ENCODE results near the gene ACACA. TPM values are rescaled to one million over a fixed set of nuclear protein-coding genes. Genes with fewer than 3 reads are reported as not detected.
"Not testable (repeated sequence)": the region's sequence is repeated elsewhere in the genome, so short reads cannot be mapped to it uniquely, and the experiment has no call there.

The ACACA gene
- polyA plus RNA-seq, 1 donor, result 24.6 TPM

GRCh38 chr17:37083456-37083855, 323.2 kb downstream of the ACACA start:
- H3K4me3 ChIP-seq (ENCODE audit: low read length), result no peak overlapping the region
- WGBS (ENCODE audit: insufficient coverage, low lambda C conversion rate), result no CpG with 5 or more reads among the region's 6 CpGs
- peaks cover 17% of the 10 kb centered on the region for H3K36me3 ChIP-seq (ENCODE audit: control insufficient read depth, insufficient read depth, low read length)
- H3K4me1 ChIP-seq (ENCODE audit: control insufficient read depth, insufficient read depth, low read length), result peaks cover 38% of the 10 kb centered on the region
- H3K27me3 ChIP-seq (ENCODE audit: control insufficient read depth, insufficient read depth, low read length), result no peaks in the 10 kb centered on the region
- peak in 1 of 2 donors; percentile 33 for DNase-seq
- H3K9me3 ChIP-seq (ENCODE audit: control insufficient read depth, low read depth, low read length), result peaks cover 8% of the 10 kb centered on the region
- peak overlapping the region; percentile 30 for H3K27ac ChIP-seq (ENCODE audit: low read length)

- H3K9me3 ChIP-seq (ENCODE audit: control insufficient read depth, low read depth, low read length), result peaks cover 8% of the 10 kb centered on the region
- no peak for DNase-seq
- no peak overlapping the region for H3K27ac ChIP-seq (ENCODE audit: low read length)
- H3K4me1 ChIP-seq (ENCODE audit: control insufficient read depth, insufficient read depth, low read length), result peaks cover 38% of the 10 kb centered on the region
- H3K27me3 ChIP-seq (ENCODE audit: control insufficient read depth, insufficient read depth, low read length), result no peaks in the 10 kb centered on the region
- H3K4me3 ChIP-seq (ENCODE audit: low read length), result no peak overlapping the region
- 100% methylated on average over 1 of the region's 4 CpGs for WGBS (ENCODE audit: insufficient coverage, low lambda C conversion rate)
- H3K36me3 ChIP-seq (ENCODE audit: control insufficient read depth, insufficient read depth, low read length), result peaks cover 17% of the 10 kb centered on the region
These were observed 323.7 kb downstream of the ACACA start for GRCh38 chr17:37082985-37083384.

GRCh38 chr17:37082311-37082860, 324.2 kb downstream of the ACACA start:
- Histone ChIP-seq H3K9me3 (ENCODE audit: control insufficient read depth, low read depth, low read length) (peaks cover 8% of the 10 kb centered on the region), H3K27me3 (ENCODE audit: control insufficient read depth, insufficient read depth, low read length) (no peaks in the 10 kb centered on the region), H3K4me3 (ENCODE audit: low read length) (no peak overlapping the region), H3K27ac (ENCODE audit: low read length) (no peak overlapping the region), H3K36me3 (ENCODE audit: control insufficient read depth, insufficient read depth, low read length) (peaks cover 17% of the 10 kb centered on the region), H3K4me1 (ENCODE audit: control insufficient read depth, insufficient read depth, low read length) (peaks cover 38% of the 10 kb centered on the region)
- DNase-seq, result no peak
- no CpG with 5 or more reads among the region's 8 CpGs for WGBS (ENCODE audit: insufficient coverage, low lambda C conversion rate)

GRCh38 chr17:37081287-37081686, 325.3 kb downstream of the ACACA start:
- no peak for DNase-seq
- Histone ChIP-seq H3K4me3 (ENCODE audit: low read length) (no peak overlapping the region), H3K27ac (ENCODE audit: low read length) (no peak overlapping the region), H3K9me3 (ENCODE audit: control insufficient read depth, low read depth, low read length) (peaks cover 8% of the 10 kb centered on the region), H3K4me1 (ENCODE audit: control insufficient read depth, insufficient read depth, low read length) (peaks cover 32% of the 10 kb centered on the region), H3K36me3 (ENCODE audit: control insufficient read depth, insufficient read depth, low read length) (peaks cover 8% of the 10 kb centered on the region), H3K27me3 (ENCODE audit: control insufficient read depth, insufficient read depth, low read length) (no peaks in the 10 kb centered on the region)
- no CpG with 5 or more reads among the region's 5 CpGs for WGBS (ENCODE audit: insufficient coverage, low lambda C conversion rate)

- Histone ChIP-seq H3K4me1 (ENCODE audit: control insufficient read depth, insufficient read depth, low read length) (peaks cover 17% of the 10 kb centered on the region), H3K36me3 (ENCODE audit: control insufficient read depth, insufficient read depth, low read length) (no peaks in the 10 kb centered on the region), H3K27me3 (ENCODE audit: control insufficient read depth, insufficient read depth, low read length) (no peaks in the 10 kb centered on the region), H3K9me3 (ENCODE audit: control insufficient read depth, low read depth, low read length) (peaks cover 8% of the 10 kb centered on the region), H3K4me3 (ENCODE audit: low read length) (no peak overlapping the region), H3K27ac (ENCODE audit: low read length) (peak overlapping the region; percentile 66)
- DNase-seq, result peak; percentile 60 to 67
- no CpG with 5 or more reads among the region's 1 CpG for WGBS (ENCODE audit: insufficient coverage, low lambda C conversion rate)
These were observed 326.9 kb downstream of the ACACA start for GRCh38 chr17:37079735-37080134.

GRCh38 chr17:37079065-37079708, 327.4 kb downstream of the ACACA start:
- peak overlapping the region; percentile 66 for H3K27ac ChIP-seq (ENCODE audit: low read length)
- H3K36me3 ChIP-seq (ENCODE audit: control insufficient read depth, insufficient read depth, low read length), result no peaks in the 10 kb centered on the region
- 100% methylated on average over 2 of the region's 2 CpGs for WGBS (ENCODE audit: insufficient coverage, low lambda C conversion rate)
- peaks cover 11% of the 10 kb centered on the region for H3K4me1 ChIP-seq (ENCODE audit: control insufficient read depth, insufficient read depth, low read length)
- no peak overlapping the region for H3K4me3 ChIP-seq (ENCODE audit: low read length)
- no peaks in the 10 kb centered on the region for H3K27me3 ChIP-seq (ENCODE audit: control insufficient read depth, insufficient read depth, low read length)
- peaks cover 8% of the 10 kb centered on the region for H3K9me3 ChIP-seq (ENCODE audit: control insufficient read depth, low read depth, low read length)
- DNase-seq, result no peak

- not testable (repeated sequence) for H3K36me3 ChIP-seq (ENCODE audit: control insufficient read depth, insufficient read depth, low read length); DNase-seq; H3K4me3 ChIP-seq (ENCODE audit: low read length); H3K9me3 ChIP-seq (ENCODE audit: control insufficient read depth, low read depth, low read length); H3K27ac ChIP-seq (ENCODE audit: low read length); H3K27me3 ChIP-seq (ENCODE audit: control insufficient read depth, insufficient read depth, low read length); H3K4me1 ChIP-seq (ENCODE audit: control insufficient read depth, insufficient read depth, low read length)
- no CpG with 5 or more reads among the region's 3 CpGs for WGBS (ENCODE audit: insufficient coverage, low lambda C conversion rate)
These were observed 333.2 kb downstream of the ACACA start for GRCh38 chr17:37073464-37073863.

- H3K27me3 ChIP-seq (ENCODE audit: control insufficient read depth, insufficient read depth, low read length), result no peaks in the 10 kb centered on the region
- no peaks in the 10 kb centered on the region for H3K36me3 ChIP-seq (ENCODE audit: control insufficient read depth, insufficient read depth, low read length)
- no CpG with 5 or more reads among the region's 3 CpGs for WGBS (ENCODE audit: insufficient coverage, low lambda C conversion rate)
- H3K4me3 ChIP-seq (ENCODE audit: low read length), result no peak overlapping the region
- H3K9me3 ChIP-seq (ENCODE audit: control insufficient read depth, low read depth, low read length), result no peaks in the 10 kb centered on the region
- peak overlapping the region; percentile 95 for H3K27ac ChIP-seq (ENCODE audit: low read length)
- peaks cover 39% of the 10 kb centered on the region for H3K4me1 ChIP-seq (ENCODE audit: control insufficient read depth, insufficient read depth, low read length)
- DNase-seq, result no peak
These were observed 337.5 kb downstream of the ACACA start for GRCh38 chr17:37069087-37069486.

- H3K27ac ChIP-seq (ENCODE audit: low read length), result peak overlapping the region; percentile 95
- H3K9me3 ChIP-seq (ENCODE audit: control insufficient read depth, low read depth, low read length), result no peaks in the 10 kb centered on the region
- H3K36me3 ChIP-seq (ENCODE audit: control insufficient read depth, insufficient read depth, low read length), result no peaks in the 10 kb centered on the region
- no peak overlapping the region for H3K4me3 ChIP-seq (ENCODE audit: low read length)
- 60% methylated on average over 1 of the region's 10 CpGs for WGBS (ENCODE audit: insufficient coverage, low lambda C conversion rate)
- peak; percentile 58 to 86 for DNase-seq
- H3K4me1 ChIP-seq (ENCODE audit: control insufficient read depth, insufficient read depth, low read length), result peaks cover 39% of the 10 kb centered on the region
- no peaks in the 10 kb centered on the region for H3K27me3 ChIP-seq (ENCODE audit: control insufficient read depth, insufficient read depth, low read length)
These were observed 338.4 kb downstream of the ACACA start for GRCh38 chr17:37068266-37068665.

GRCh38 chr17:37067555-37068111, 339.0 kb downstream of the ACACA start:
- no CpG with 5 or more reads among the region's 13 CpGs for WGBS (ENCODE audit: insufficient coverage, low lambda C conversion rate)

More at GRCh38 chr17:37067555-37068111, 339.0 kb downstream of the ACACA start:
- peaks cover 39% of the 10 kb centered on the region for H3K4me1 ChIP-seq (ENCODE audit: control insufficient read depth, insufficient read depth, low read length)
- no peaks in the 10 kb centered on the region for H3K27me3 ChIP-seq (ENCODE audit: control insufficient read depth, insufficient read depth, low read length)
- H3K4me3 ChIP-seq (ENCODE audit: low read length), result no peak overlapping the region
- H3K9me3 ChIP-seq (ENCODE audit: control insufficient read depth, low read depth, low read length), result no peaks in the 10 kb centered on the region
- no peaks in the 10 kb centered on the region for H3K36me3 ChIP-seq (ENCODE audit: control insufficient read depth, insufficient read depth, low read length)
- peak overlapping the region; percentile 95 for H3K27ac ChIP-seq (ENCODE audit: low read length)
- peak; percentile 84 to 94 for DNase-seq

Data from large intestine (tissue), 3 donors.